ENCODE results near the gene DDHD1.
A peak's percentile ranks its signal among the peaks of the same experiment; 100 is the strongest.
"Not testable (repeated sequence)": the region's sequence is repeated elsewhere in the genome, so short reads cannot be mapped to it uniquely, and the experiment has no call there.

Gene DDHD1

GRCh38 chr14:53152887-53153701, at the start of gene DDHD1:
Gene DDHD1, minus strand, starts transcription at chr14:53153323. Its CDS starts 225 bp downstream, at chr14:53153098.
- peak; percentile 47 for DNase-seq (ENCODE audit: low spot score)

GRCh38 chr14:53195949-53196348, 42.8 kb upstream of the DDHD1 start:
- DNase-seq (ENCODE audit: low spot score) = no peak

GRCh38 chr14:53193193-53193592, 40.1 kb upstream of the DDHD1 start:
- no peak for DNase-seq (ENCODE audit: low spot score)

- DNase-seq (ENCODE audit: low spot score) = no peak
These were observed 39.1 kb upstream of the DDHD1 start for GRCh38 chr14:53192052-53192760.

GRCh38 chr14:53190938-53191337, 37.8 kb upstream of the DDHD1 start:
- no peak for DNase-seq (ENCODE audit: low spot score)

GRCh38 chr14:53187921-53188463, 34.9 kb upstream of the DDHD1 start:
- no peak for DNase-seq (ENCODE audit: low spot score)

- DNase-seq (ENCODE audit: low spot score) = no peak
These were observed 33.4 kb upstream of the DDHD1 start for GRCh38 chr14:53186532-53186931.

- no peak for DNase-seq (ENCODE audit: low spot score)
These were observed 30.5 kb upstream of the DDHD1 start for GRCh38 chr14:53183611-53184010.

- no peak for DNase-seq (ENCODE audit: low spot score)
These were observed 29.9 kb upstream of the DDHD1 start for GRCh38 chr14:53183056-53183455.

- DNase-seq (ENCODE audit: low spot score) = not testable (repeated sequence)
These were observed 28.4 kb upstream of the DDHD1 start for GRCh38 chr14:53181463-53182081.

GRCh38 chr14:53180272-53181221, 27.4 kb upstream of the DDHD1 start:
- no peak for DNase-seq (ENCODE audit: low spot score)

- not testable (repeated sequence) for DNase-seq (ENCODE audit: low spot score)
These were observed 26.4 kb upstream of the DDHD1 start for GRCh38 chr14:53179486-53180005.

- no peak for DNase-seq (ENCODE audit: low spot score)
These were observed 22.3 kb upstream of the DDHD1 start for GRCh38 chr14:53175375-53175774.

GRCh38 chr14:53174918-53175317, 21.8 kb upstream of the DDHD1 start:
- DNase-seq (ENCODE audit: low spot score) = no peak

- DNase-seq (ENCODE audit: low spot score) = no peak
These were observed 15.7 kb upstream of the DDHD1 start for GRCh38 chr14:53168786-53169185.

- DNase-seq (ENCODE audit: low spot score) = no peak
These were observed 14.6 kb upstream of the DDHD1 start for GRCh38 chr14:53167602-53168328.

- no peak for DNase-seq (ENCODE audit: low spot score)
These were observed 8.8 kb upstream of the DDHD1 start for GRCh38 chr14:53161758-53162435.

- DNase-seq (ENCODE audit: low spot score) = no peak
These were observed 3.1 kb upstream of the DDHD1 start for GRCh38 chr14:53156238-53156637.

GRCh38 chr14:53153702-53154112, 584 bp upstream of the DDHD1 start:
- DNase-seq (ENCODE audit: low spot score) = no peak
